ENCODE data around the gene CACNA2D2.

- no peak for TF ChIP-seq CTCF (IDR thresholded peaks at IDR 0.05)
- no peak for TF ChIP-seq POLR2A (IDR thresholded peaks at IDR 0.05)
Observed at GRCh38 chr3:50441424-50442217, 61.8 kb downstream of the CACNA2D2 start.
